ENCODE data around the gene ZNF830. TPM values are rescaled to one million over a fixed set of nuclear protein-coding genes. Genes with fewer than 3 reads are reported as not detected.

ZNF830 gene
- total and polyA plus RNA-seq, 10 of the 15 experiments (the other 5 are each of a cell fraction or from before 2014, with no cell fraction given) = 9.7 to 18.5 (median 15.1) TPM

DNA sequence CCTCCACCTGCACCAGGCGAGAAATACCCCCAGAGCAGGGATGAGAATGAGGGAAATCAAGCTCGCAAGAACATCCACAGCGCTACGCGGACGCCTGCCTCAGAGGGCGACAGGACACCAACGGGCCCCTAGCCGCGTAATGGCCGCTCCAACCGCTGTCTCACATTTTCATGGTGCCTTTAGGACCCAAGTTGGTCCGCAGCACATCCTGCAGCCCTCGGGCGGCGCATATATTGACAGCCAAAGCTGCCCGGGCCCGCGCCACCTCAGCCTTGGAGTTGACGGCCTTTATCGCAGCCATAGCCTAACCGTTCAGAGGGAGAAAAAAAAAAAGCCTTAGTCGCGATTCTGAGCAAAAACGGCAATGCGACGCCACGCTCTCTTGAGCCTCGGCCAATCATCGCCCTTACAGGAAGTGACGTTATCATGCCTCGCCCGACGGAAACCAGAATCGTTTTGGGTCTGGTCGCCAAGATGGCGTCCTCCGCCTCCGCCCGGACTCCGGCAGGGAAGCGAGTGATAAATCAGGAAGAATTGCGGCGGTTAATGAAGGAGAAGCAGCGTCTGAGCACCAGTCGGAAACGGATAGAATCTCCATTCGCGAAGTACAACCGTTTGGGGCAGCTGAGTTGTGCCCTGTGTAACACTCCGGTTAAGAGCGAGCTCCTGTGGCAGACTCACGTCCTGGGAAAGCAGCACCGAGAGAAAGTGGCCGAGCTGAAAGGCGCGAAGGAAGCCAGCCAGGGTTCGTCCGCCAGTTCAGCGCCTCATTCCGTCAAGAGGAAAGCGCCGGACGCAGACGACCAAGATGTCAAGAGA lies at the start of gene ZNF830, which contains the start of gene CCT6B (continued):
- TF ChIP-seq, protein P1, sequence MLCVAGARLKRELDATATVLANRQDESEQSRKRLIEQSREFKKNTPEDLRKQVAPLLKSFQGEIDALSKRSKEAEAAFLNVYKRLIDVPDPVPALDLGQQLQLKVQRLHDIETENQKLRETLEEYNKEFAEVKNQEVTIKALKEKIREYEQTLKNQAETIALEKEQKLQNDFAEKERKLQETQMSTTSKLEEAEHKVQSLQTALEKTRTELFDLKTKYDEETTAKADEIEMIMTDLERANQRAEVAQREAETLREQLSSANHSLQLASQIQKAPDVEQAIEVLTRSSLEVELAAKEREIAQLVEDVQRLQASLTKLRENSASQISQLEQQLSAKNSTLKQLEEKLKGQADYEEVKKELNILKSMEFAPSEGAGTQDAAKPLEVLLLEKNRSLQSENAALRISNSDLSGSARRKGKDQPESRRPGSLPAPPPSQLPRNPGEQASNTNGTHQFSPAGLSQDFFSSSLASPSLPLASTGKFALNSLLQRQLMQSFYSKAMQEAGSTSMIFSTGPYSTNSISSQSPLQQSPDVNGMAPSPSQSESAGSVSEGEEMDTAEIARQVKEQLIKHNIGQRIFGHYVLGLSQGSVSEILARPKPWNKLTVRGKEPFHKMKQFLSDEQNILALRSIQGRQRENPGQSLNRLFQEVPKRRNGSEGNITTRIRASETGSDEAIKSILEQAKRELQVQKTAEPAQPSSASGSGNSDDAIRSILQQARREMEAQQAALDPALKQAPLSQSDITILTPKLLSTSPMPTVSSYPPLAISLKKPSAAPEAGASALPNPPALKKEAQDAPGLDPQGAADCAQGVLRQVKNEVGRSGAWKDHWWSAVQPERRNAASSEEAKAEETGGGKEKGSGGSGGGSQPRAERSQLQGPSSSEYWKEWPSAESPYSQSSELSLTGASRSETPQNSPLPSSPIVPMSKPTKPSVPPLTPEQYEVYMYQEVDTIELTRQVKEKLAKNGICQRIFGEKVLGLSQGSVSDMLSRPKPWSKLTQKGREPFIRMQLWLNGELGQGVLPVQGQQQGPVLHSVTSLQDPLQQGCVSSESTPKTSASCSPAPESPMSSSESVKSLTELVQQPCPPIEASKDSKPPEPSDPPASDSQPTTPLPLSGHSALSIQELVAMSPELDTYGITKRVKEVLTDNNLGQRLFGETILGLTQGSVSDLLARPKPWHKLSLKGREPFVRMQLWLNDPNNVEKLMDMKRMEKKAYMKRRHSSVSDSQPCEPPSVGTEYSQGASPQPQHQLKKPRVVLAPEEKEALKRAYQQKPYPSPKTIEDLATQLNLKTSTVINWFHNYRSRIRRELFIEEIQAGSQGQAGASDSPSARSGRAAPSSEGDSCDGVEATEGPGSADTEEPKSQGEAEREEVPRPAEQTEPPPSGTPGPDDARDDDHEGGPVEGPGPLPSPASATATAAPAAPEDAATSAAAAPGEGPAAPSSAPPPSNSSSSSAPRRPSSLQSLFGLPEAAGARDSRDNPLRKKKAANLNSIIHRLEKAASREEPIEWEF (IDR thresholded peaks at IDR 0.05; ENCODE audit: insufficient replicate concordance, low read depth, low read length) = no peak
- TF ChIP-seq, protein P2, sequence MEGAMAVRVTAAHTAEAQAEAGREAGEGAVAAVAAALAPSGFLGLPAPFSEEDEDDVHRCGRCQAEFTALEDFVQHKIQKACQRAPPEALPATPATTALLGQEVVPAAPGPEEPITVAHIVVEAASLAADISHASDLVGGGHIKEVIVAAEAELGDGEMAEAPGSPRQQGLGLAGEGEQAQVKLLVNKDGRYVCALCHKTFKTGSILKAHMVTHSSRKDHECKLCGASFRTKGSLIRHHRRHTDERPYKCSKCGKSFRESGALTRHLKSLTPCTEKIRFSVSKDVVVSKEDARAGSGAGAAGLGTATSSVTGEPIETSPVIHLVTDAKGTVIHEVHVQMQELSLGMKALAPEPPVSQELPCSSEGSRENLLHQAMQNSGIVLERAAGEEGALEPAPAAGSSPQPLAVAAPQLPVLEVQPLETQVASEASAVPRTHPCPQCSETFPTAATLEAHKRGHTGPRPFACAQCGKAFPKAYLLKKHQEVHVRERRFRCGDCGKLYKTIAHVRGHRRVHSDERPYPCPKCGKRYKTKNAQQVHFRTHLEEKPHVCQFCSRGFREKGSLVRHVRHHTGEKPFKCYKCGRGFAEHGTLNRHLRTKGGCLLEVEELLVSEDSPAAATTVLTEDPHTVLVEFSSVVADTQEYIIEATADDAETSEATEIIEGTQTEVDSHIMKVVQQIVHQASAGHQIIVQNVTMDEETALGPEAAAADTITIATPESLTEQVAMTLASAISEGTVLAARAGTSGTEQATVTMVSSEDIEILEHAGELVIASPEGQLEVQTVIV (IDR thresholded peaks at IDR 0.05; ENCODE audit: borderline replicate concordance, partially characterized antibody) = no peak
- TF ChIP-seq, protein P3, sequence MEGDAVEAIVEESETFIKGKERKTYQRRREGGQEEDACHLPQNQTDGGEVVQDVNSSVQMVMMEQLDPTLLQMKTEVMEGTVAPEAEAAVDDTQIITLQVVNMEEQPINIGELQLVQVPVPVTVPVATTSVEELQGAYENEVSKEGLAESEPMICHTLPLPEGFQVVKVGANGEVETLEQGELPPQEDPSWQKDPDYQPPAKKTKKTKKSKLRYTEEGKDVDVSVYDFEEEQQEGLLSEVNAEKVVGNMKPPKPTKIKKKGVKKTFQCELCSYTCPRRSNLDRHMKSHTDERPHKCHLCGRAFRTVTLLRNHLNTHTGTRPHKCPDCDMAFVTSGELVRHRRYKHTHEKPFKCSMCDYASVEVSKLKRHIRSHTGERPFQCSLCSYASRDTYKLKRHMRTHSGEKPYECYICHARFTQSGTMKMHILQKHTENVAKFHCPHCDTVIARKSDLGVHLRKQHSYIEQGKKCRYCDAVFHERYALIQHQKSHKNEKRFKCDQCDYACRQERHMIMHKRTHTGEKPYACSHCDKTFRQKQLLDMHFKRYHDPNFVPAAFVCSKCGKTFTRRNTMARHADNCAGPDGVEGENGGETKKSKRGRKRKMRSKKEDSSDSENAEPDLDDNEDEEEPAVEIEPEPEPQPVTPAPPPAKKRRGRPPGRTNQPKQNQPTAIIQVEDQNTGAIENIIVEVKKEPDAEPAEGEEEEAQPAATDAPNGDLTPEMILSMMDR (IDR thresholded peaks at IDR 0.05 in 2 of 3, conservative IDR thresholded peaks at IDR 0.05 in 1 of 3; ENCODE audit: control insufficient read depth in 2 of 3, extremely low read depth in 1 of 3, insufficient read depth in 1 of 3, low read depth in 3 of 3, low read length in 3 of 3) = no peak
- peak; percentile 25; the same call in 1 of the 2 replicates for TF ChIP-seq GATAD2B (conservative IDR thresholded peaks at IDR 0.05; ENCODE audit: low read depth)
- peak; percentile 100 for TF ChIP-seq HDAC2 (IDR thresholded peaks at IDR 0.05)
- TF ChIP-seq CBFB (IDR thresholded peaks at IDR 0.05; ENCODE audit: low read depth) = peak; percentile 82
- peak; percentile 96 for TF ChIP-seq YY1 (IDR thresholded peaks at IDR 0.05; ENCODE audit: low read depth, low read length)
- peak; percentile 13 for TF ChIP-seq ZNF207 (IDR thresholded peaks at IDR 0.05; ENCODE audit: borderline replicate concordance)
- TF ChIP-seq, protein P4, sequence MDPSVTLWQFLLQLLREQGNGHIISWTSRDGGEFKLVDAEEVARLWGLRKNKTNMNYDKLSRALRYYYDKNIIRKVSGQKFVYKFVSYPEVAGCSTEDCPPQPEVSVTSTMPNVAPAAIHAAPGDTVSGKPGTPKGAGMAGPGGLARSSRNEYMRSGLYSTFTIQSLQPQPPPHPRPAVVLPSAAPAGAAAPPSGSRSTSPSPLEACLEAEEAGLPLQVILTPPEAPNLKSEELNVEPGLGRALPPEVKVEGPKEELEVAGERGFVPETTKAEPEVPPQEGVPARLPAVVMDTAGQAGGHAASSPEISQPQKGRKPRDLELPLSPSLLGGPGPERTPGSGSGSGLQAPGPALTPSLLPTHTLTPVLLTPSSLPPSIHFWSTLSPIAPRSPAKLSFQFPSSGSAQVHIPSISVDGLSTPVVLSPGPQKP (IDR thresholded peaks at IDR 0.05; ENCODE audit: low read depth, low read length) = peak; percentile 60
- no peak for TF ChIP-seq SREBF2 (IDR thresholded peaks at IDR 0.05; ENCODE audit: low read length)
- TF ChIP-seq SIN3A (IDR thresholded peaks at IDR 0.05; ENCODE audit: low read depth, low read length) = no peak
- TF ChIP-seq NR2C2 (IDR thresholded peaks at IDR 0.05; ENCODE audit: borderline replicate concordance, control insufficient read depth, insufficient read length, low read depth) = no peak
- no peak for TF ChIP-seq TCF3 (IDR thresholded peaks at IDR 0.05; ENCODE audit: borderline replicate concordance, insufficient read depth, low read depth, low read length)
- peak; percentile 93 for TF ChIP-seq MLLT1 (IDR thresholded peaks at IDR 0.05)
- TF ChIP-seq TCF7 (IDR thresholded peaks at IDR 0.05; ENCODE audit: borderline replicate concordance) = no peak
- TF ChIP-seq, protein P5, sequence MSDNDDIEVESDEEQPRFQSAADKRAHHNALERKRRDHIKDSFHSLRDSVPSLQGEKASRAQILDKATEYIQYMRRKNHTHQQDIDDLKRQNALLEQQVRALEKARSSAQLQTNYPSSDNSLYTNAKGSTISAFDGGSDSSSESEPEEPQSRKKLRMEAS (IDR thresholded peaks at IDR 0.05; ENCODE audit: low read depth, low read length) = no peak; the same call in 1 of the 2 replicates
